ENCODE measurements around the gene DLGAP1. TPM values are rescaled to one million over a fixed set of nuclear protein-coding genes. Genes with fewer than 3 reads are reported as not detected.

Gene DLGAP1
- polyA plus RNA-seq, 1 experiment = 0.09 TPM

DNA sequence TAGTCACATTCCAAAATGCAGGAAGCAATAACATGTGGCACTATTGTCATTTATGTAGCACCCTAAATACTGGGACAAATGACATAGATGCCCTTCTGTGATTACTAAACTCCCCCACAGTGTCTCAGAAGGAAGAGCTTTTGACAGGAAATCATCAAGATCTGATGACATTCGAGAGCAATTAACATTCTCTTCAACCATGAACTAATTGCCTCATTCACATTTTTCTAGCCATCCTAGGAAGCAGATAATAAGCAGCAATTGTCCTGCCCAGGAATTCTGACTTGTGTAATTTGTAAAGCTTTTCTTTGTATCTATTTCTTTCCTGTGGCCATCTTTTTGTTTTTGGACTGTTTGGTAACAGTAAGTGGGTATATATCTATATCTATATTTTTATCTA, 712.6 kb downstream of the DLGAP1 start:
- CTCF ChIA-PET = no interaction called here
- TF ChIP-seq, protein P1, sequence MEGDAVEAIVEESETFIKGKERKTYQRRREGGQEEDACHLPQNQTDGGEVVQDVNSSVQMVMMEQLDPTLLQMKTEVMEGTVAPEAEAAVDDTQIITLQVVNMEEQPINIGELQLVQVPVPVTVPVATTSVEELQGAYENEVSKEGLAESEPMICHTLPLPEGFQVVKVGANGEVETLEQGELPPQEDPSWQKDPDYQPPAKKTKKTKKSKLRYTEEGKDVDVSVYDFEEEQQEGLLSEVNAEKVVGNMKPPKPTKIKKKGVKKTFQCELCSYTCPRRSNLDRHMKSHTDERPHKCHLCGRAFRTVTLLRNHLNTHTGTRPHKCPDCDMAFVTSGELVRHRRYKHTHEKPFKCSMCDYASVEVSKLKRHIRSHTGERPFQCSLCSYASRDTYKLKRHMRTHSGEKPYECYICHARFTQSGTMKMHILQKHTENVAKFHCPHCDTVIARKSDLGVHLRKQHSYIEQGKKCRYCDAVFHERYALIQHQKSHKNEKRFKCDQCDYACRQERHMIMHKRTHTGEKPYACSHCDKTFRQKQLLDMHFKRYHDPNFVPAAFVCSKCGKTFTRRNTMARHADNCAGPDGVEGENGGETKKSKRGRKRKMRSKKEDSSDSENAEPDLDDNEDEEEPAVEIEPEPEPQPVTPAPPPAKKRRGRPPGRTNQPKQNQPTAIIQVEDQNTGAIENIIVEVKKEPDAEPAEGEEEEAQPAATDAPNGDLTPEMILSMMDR (IDR thresholded peaks at IDR 0.05; ENCODE audit: low read depth, low read length) = no peak
- Histone ChIP-seq H3K4me3 (ENCODE audit: low read depth, low read length) (no peak overlapping the region), H3K27ac (ENCODE audit: low read depth, low read length) (no peak overlapping the region), H3K27me3 (ENCODE audit: control insufficient read depth, insufficient read depth, low read length) (no peaks in the 10 kb centered on the region), H3K9me3 (ENCODE audit: control insufficient read depth, insufficient read depth, low read length) (no peaks in the 10 kb centered on the region)
- DNase-seq (ENCODE audit: low read depth, low spot score) = no peak
- POLR2A ChIA-PET = no interaction called here

DNA sequence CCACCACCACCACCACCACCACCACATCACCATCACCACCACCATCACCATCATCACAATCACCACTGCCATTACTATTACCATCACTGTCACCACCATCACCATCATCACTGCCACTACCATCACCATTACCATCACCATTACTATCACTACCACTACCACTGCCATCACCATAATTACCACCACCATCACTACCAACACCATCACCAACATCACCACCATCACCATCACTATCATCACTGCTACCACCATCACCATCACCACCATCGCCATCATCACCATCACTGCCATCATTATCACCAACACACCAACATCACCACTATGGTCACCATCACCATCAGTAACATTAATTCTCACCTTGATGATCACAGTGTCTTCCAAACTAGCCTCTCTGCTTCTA, 713.8 kb downstream of the DLGAP1 start:
- DNase-seq (ENCODE audit: low read depth, low spot score) = no peak
- Histone ChIP-seq H3K9me3 (ENCODE audit: control insufficient read depth, insufficient read depth, low read length) (no peaks in the 10 kb centered on the region), H3K27ac (ENCODE audit: low read depth, low read length) (no peak overlapping the region), H3K4me3 (ENCODE audit: low read depth, low read length) (no peak overlapping the region), H3K27me3 (ENCODE audit: control insufficient read depth, insufficient read depth, low read length) (no peaks in the 10 kb centered on the region)
- ChIA-PET POLR2A (no interaction called here), CTCF (no interaction called here)
- TF ChIP-seq, protein P1 (IDR thresholded peaks at IDR 0.05; ENCODE audit: low read depth, low read length) = no peak

DNA sequence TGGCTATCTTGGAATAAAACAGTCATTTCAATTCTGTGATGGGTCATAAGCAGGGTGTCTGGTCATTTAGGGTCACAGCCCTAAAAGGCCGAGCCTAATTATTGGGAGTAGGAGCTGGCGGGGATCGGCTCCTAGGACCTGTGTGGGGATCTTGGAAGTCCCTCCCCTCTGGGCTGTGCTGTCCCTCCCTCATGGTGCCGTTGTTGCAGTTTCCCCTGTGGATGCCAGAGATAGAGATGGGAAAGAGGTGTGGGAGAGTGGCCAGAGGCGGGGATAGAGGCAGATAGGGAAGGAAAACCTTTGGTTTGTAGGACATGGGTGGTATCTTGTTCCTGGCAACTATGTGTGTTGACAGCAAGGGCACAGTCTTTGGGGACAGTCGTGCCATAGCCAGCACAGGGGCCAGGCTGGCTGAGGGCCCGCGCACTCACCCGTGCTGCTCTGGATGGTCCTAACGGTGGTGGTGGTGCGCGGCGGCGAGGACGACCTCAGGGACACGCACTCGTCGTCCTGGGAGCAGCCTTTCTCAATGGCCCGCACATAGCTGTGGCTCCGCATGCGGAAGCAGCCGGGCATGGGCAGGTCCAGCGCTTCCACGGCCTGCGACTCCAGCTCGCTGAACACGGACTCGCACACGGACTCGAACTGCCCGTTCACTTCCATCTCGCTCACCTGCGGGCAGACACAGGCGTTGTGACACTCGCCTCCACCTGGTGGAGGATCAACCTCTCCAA, 726.2 kb downstream of the DLGAP1 start:
- H3K27me3 ChIP-seq (ENCODE audit: control insufficient read depth, insufficient read depth, low read length) = no peaks in the 10 kb centered on the region
- no peak overlapping the region for H3K27ac ChIP-seq (ENCODE audit: low read depth, low read length)
- ChIA-PET POLR2A (no interaction called here), CTCF (interaction anchor here (0.8 kb wide), 1 partner anchor 269 kb away, joined by 3 read pairs; no protein-coding TSS in a partner anchor)
- H3K4me3 ChIP-seq (ENCODE audit: low read depth, low read length) = no peak overlapping the region
- TF ChIP-seq, protein P1 (IDR thresholded peaks at IDR 0.05; ENCODE audit: low read depth, low read length) = no peak
- no peak for DNase-seq (ENCODE audit: low read depth, low spot score)
- peaks cover 6% of the 10 kb centered on the region for H3K9me3 ChIP-seq (ENCODE audit: control insufficient read depth, insufficient read depth, low read length)

DNA sequence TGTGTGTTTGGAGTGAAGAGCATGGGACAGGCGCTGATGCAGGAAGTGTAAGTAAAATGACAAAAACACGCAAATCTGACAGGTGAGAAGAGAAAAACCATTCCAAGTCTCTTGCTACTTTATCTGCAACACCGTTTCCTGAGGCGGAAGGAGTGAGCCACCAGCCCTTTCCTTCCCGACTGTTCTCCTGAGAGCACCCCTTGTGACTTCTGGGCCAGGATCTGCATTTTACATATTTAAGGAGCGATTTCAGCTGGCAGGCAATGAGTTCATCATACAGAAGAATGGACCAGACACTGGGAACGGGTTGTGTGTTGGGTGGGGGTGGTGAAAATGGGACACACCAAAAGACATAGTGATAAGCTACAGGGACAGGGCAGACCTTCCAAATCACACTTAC, 727.8 kb downstream of the DLGAP1 start:
- no peak overlapping the region for H3K27ac ChIP-seq (ENCODE audit: low read depth, low read length)
- POLR2A ChIA-PET = no interaction called here
- H3K9me3 ChIP-seq (ENCODE audit: control insufficient read depth, insufficient read depth, low read length) = peaks cover 6% of the 10 kb centered on the region
- TF ChIP-seq, protein P1 (IDR thresholded peaks at IDR 0.05; ENCODE audit: low read depth, low read length) = no peak
- no peak overlapping the region for H3K4me3 ChIP-seq (ENCODE audit: low read depth, low read length)
- no peaks in the 10 kb centered on the region for H3K27me3 ChIP-seq (ENCODE audit: control insufficient read depth, insufficient read depth, low read length)
- CTCF ChIA-PET = no interaction called here
- DNase-seq (ENCODE audit: low read depth, low spot score) = no peak

DNA sequence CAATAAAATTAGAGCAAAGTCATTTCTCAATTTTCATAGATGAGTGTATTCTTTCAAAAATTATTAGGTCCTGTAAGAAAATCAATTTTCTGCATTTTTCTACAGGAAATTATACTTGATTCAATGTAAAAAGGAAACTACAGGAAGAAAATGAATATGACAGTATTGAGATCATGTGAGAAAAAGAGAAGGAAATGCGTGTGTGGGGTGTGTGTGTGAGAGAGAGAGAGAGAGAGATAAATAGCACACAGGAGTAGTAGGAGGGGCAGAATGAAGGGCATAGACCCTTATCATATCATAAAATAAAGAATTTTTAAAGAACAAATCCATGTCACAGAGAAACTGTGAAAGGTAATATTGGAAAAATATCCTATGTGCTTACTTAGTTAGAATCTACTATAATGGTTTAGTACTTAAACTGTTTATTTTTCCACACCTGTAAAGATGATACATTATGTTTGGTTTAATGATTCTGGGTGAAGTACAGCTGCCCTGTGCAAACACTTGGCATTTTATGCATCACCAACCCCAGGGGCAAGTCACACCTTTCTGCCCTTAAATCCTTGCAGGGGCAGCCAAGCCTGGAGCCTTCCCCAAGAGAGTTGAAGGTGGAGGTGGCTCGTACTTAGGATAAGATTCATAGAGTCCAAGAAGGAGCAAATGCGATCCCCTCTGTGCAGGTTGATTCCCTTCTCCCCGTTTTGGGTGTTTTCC, 728.7 kb downstream of the DLGAP1 start:
- POLR2A ChIA-PET = no interaction called here
- H3K27ac ChIP-seq (ENCODE audit: low read depth, low read length) = no peak overlapping the region

More for the DNA sequence above, 728.7 kb downstream of the DLGAP1 start:
- H3K27me3 ChIP-seq (ENCODE audit: control insufficient read depth, insufficient read depth, low read length) = no peaks in the 10 kb centered on the region
- CTCF ChIA-PET = no interaction called here
- no peak for DNase-seq (ENCODE audit: low read depth, low spot score)
- TF ChIP-seq, protein P1 (IDR thresholded peaks at IDR 0.05; ENCODE audit: low read depth, low read length) = no peak
- H3K9me3 ChIP-seq (ENCODE audit: control insufficient read depth, insufficient read depth, low read length) = peaks cover 6% of the 10 kb centered on the region
- no peak overlapping the region for H3K4me3 ChIP-seq (ENCODE audit: low read depth, low read length)

All from AG04450 (cell line).